Measurements from ENCODE around the gene SLC2A2.

Gene SLC2A2

GRCh38 chr3:171026597-171027293, at the start of gene SLC2A2:
SLC2A2 (minus strand) TSS chr3:171026720; CDS start chr3:171026670, 50 bp downstream.
- DNase-seq: no peak

DNA sequence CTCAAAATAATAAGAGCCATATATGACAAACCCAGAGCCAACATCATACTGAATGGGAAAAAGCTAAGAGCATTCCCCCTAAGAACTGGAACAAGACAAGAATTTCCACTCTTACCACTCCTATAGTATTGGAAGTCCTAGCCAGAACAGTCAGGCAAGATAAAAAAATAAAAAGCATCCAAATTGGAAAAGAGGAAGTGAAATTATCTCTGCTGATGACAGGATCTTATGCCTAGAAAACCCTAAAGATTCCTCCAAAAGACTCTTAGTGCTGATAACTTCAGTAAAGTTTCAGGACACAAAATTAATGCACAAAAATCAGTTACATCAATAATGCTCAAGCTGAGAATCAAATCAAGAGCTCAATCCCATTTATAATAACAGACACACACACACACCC, 45.9 kb upstream of the SLC2A2 start:
- DNase-seq: no peak

- no peak for DNase-seq
Measured at GRCh38 chr3:171068658-171069057, 42.1 kb upstream of the SLC2A2 start.

GRCh38 chr3:171066206-171066605, 39.7 kb upstream of the SLC2A2 start:
- DNase-seq: no peak

DNA sequence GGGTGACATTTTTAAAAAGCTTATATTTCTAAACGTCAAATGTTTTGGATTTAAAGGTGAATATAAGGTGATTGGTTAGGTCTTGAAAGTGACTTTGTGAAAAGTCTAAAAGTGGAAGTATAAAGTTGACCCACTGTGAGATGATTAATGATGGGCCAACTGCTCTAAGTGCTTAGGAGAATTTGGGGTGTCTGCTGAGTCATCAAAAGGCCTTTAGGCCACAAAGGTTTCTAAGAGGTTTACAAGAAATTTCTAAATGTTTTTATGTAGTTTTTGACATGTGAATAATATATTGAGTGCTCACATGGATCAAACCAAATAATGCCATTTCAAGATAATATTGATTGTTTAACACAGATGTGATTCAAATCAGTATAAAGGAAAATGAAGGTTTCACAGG, 39.2 kb upstream of the SLC2A2 start:
- no peak for DNase-seq

GRCh38 chr3:171064461-171064860, 37.9 kb upstream of the SLC2A2 start:
- DNase-seq: no peak

- DNase-seq: no peak
Measured at GRCh38 chr3:171061749-171062148, 35.2 kb upstream of the SLC2A2 start.

DNA sequence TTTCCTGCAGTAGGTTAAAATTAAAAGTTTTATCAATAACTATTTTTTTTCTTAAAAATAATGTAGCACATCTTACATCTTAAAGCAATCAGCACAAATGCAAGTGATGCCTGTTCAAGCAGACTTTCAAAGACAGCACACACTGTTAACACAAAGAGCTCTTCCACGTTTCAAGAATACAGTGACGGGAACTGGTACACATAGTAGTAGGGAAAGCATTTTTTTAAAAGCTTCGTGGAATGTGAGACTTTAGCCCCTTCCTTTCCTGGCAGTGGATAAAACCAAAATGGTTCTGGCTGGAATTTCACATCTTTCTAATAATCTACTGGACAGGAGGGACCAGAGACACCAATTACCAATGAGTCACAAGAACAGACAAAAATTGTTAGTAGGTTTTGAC, 33.5 kb upstream of the SLC2A2 start:
- no peak for DNase-seq

DNA sequence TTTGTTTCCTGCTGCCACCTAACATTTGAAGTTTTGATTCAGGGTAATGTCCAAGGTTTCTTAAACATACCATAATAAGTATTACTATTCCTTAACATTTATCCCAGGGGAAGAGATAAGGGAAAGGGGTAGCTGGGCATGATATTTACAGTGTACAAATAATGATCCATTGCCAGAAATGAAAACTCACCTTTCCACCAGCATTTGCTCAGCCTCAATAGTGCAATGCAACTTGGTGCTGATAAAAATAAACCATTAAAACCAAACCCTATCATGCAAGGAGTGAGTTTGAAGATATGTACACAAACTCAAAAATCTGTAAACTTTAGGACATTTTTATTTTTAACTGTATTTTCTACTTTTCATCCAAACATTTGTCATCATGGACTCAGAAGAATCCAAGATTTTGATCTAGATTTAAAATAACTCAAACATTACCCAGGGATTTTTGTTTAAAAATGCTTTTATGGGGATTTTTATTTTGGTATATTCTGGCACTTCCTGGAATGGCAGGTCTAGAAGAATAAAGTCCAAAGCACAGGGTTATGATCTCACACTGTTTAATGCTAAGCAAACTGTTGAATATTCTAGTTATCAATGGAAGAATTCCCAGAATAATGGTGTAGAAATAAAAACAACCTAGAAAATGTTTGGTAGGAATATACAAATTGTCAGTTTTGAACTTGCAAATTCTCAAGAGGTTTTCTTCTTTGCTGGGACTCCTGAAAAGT, 32.5 kb upstream of the SLC2A2 start:
- no peak for DNase-seq

DNA sequence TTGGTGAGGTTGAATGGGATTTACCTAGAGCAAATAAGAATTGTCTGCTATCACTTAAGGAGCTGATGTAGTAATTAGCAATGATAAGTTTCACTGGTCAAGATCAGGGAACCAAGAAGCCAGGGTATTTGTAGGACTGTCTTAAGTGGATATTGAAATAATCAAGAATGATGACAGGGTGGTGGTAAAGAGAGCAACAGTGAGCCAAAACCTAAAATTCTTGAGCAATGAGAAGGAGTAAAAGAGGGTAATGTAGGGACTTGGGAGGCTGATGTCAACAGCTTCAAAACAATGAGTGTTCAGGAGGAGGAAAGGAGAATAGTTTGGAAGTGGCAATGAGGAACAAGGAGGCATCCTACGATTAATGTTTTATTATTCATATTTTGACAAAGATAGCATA, 31.5 kb upstream of the SLC2A2 start:
- no peak for DNase-seq

DNA sequence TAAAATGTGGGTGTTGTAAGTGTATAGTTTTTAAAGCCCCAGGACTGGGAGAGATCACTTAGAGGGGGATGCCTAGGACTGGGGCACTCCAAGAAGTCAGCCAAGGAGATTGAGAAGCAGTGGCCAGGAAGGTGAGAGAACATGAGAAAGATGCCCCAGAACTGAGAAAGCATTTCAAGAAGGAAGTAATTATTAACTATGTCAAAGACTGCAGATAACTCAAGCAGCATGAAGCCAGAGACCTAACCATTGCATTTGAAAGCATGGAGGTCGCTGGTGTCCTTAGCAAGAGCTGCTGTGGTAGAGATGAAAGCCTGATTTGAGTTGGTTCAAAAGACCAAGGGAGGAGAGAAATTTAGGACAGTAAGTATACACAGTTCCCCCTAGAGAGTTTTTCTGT, 30.6 kb upstream of the SLC2A2 start:
- no peak for DNase-seq

DNA sequence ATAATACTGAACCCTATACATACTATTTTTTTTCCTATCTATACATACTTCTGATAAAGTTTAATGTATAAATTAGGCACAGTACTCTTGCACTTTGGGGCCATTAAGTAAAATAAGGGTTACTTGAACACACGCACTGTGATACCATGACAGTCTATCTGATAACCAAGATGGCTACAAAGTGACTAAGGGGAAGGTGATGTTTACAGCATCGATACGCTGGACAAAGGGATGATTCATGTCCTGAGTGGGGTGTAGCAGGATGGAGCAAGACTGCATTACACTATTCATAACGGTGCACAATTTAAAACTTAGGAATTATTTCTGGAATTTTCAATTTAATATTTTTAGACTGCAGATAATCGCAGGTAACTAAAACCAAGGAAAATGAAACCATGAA, 30.0 kb upstream of the SLC2A2 start:
- DNase-seq: no peak

DNA sequence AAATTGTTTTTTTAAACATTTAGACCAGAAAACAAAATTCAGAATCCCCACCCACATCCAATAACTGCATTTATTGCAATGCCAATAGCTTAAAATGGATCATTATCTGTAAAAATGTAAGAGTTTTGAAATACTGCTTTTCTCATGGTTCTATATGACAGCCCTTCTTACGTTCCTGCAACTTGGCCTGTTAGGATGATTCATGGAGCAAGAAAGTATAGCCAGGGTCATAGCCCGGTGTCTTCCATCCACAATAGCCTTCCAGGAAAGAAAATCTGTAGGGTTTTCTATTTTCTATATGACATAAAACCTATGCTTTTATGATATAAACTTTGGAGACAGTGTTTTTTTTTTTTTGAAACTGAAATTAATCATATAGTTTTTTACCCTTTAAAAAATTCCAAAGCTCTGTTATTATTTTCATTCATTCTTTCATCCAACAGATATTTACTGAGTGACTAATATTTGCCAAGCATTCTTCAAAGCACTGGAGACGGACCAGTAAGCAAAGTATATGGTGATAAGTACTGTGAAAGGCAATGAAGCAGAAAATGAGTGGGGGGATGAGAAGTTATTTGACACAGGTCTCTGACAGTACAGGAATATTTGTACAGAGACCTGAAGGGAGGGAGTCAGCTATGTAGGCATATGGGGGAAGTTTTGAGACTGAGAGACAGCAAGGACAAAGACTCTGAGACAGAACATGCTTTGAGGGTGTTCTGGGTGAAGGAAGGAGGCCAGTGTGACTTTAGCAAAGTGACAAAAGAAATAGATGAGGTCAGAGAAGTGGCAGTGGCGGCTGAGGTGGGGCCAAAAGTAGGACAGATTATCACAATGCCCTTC, 29.0 kb upstream of the SLC2A2 start:
- no peak for DNase-seq

- no peak for DNase-seq
Measured at GRCh38 chr3:171054921-171055320, 28.4 kb upstream of the SLC2A2 start.

- no peak for DNase-seq
Measured at GRCh38 chr3:171054231-171054630, 27.7 kb upstream of the SLC2A2 start.

GRCh38 chr3:171049861-171050444, 23.4 kb upstream of the SLC2A2 start:
- peak; percentile 8 for DNase-seq

DNA sequence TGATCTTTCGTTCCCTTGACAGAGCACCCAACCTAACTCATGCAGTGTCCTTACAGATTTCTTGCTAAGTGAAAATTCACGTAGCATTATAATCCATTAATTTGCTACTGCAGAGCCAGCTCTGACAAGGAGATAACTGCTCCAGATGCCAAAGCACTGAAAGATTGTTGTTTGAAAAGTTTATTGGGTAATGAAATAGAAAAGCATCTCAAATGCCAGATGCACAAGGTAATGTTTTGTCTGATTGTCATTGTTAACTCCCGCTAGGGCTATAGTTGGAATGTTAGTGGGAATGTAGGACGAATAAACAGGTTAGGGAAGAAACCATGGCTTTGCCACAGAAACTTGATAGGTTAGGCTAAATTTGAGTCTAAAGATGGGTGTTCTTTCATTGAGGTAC, 20.2 kb upstream of the SLC2A2 start:
- DNase-seq: no peak

DNA sequence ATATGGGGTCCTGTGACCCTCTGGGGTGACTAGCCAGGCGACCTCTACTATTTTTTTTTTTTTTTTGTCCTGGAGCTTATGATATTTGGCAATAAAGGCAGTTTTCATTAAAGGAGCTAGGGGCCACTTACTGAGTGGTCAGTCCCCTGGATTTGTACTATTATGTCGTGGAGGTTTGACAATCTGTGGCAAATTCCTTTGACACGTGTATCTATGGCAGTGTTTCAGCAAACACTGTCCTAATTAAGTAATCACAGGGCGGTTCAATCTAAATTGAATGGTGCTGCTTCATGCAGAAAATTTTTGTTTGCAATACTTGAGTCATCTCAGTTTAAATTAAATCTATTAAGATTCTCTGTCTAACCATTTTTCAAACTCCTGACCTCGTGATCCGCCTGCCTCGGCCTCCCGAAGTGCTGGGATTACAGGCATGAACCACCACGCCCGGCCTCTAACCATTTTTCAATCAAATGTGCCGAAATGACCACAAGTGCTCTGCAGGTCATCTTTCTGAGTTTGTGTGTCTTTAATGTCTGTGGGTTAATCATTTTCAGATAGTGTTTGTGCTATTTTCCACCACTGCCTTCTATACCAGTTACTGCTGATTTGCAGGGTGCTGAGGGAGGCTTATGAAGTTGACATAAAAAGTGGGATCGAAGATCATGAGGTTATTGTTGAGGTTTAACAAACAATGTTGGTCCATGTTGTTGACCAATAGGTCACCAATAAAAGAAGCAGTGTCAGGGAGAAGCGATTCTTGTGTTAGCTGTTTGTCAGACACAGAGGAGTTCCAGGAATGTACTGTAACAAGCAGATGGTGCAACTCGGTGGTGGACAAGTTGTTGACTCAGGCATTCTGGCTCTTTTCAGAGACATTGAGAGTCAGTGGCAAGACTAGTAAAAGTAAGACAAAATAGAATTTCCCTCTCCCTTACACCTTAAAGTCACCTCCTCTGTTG, 18.6 kb upstream of the SLC2A2 start:
- DNase-seq: no peak

DNA sequence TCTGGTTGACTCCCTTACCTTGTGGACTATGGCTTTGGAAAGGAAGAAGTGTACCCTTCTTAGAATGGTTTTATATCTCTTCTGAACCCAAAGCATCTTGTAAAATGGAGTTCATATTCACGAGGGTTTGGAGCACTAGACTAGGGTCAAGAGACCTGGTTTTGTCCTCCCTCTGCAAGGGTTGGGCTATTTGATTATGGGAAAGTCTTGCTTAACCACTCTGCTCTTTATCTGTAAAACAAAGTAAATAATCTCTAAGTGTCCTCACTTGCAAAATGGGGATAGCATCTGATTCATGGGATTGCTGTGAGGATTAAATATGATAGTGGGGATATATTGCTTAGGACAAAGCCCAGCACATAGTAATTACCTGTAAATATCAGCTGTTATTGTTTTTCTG, 17.9 kb upstream of the SLC2A2 start:
- DNase-seq: no peak

- no peak for DNase-seq
Measured at GRCh38 chr3:171039674-171040073, 13.2 kb upstream of the SLC2A2 start.

GRCh38 chr3:171038342-171038741, 11.8 kb upstream of the SLC2A2 start:
- no peak for DNase-seq

- DNase-seq: no peak
Measured at GRCh38 chr3:171028779-171029232, 2.3 kb upstream of the SLC2A2 start.
